GM19372 (cell line): ENCODE results near the gene CAMK1D.

ENCODE experiments used
- ATAC-seq: cut with Tn5 transposase; IDR thresholded peaks from one replicate; pipeline ENCODE4 v1.9.1; 2021; ENCODE audit warnings: mild to moderate bottlenecking, low read depth, moderate library complexity; ENCODE audit not compliant: unreplicated experiment

Gene CAMK1D

DNA sequence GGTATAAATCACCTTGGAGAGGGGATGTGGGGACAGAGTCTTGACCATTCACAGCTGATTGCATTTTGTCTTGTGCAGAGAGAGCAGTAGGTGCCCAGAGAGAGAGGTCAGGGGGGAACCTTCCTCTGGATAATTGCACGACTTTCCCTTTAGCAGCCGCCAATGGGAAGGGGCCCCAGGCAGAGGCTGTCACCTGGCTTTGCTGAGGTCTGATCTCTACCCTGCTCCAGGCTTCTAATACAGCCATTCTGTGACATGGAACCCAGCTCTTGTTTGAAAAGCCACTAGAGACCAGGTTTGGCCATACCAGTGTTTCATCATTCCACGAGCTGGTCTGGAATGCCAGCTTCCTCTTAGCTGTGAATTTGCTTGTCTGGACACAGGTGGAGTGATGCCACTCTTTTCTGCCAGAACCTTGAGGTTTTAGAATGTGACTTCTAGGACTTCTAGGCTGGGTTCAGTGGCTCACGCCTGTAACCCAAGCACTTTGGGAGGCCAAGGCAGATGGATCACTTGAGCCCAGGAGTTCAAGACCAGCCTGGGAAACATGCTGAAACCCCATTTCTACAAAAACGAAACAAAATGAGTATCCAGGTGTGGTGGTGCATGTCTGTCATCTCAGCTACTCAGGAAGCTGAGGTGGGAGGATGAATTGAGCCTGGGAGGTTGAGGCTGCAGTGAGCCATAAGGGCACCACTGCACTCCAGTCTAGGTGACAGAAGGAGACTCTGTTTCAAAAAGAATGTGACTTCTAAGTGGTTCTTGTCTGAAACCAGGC is 159.9 kb downstream of the CAMK1D start:
- ATAC-seq: no peak

DNA sequence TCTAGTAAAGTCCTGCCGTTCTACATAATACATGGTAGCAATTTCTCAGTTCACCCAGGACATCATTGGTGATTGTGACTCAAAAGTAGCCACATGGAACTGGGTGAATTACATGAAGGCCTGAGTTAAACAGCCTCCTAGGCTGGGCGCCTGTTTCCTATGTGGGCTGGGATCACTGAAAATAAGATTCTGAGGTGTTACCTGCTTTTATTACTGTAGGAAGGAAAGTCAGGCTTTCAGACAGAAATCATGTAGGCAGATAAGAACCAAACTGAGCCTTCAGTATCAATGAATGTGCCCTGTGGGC is 160.4 kb downstream of the CAMK1D start:
- no peak for ATAC-seq

DNA sequence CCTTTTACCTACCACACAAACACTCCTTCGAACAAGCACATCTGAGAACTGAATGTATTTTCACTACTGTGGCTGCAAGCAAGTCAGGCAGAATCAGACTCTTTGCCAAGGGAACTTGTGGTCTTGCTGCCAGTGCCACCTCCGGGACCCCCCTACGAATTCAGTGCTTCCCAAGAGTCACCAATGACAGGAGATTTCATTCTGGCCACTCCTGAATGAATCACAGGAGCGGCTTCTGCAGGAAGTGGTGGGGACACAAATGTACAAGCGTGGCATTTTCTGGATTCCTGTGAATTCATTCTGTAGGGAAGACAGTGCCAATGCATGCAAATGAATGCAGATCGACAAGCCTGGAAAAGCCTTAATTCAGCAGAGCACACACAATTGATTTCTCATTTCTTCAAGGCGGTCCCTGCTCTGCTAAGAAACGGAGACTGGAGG is 161.2 kb downstream of the CAMK1D start:
- no peak for ATAC-seq

DNA sequence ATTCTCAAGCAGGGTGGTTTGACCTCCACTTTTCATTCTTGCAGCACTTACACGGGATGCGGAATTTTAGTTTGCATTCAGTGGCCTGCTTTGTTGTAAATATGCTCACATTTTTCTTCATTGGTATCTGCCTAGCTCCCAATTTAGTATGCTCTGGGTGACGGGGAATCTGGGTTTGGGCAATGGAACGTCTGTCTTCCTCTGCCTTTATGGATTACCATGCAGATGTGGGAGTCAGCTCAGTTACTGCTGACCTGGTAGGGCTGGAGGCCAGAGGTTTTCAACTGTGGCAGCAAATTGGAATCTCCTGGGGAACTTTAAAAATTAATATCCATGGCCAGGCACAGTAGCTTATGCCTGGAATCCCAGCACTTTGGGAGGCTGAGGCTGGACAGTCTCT is 161.6 kb downstream of the CAMK1D start:
- ATAC-seq: no peak

DNA sequence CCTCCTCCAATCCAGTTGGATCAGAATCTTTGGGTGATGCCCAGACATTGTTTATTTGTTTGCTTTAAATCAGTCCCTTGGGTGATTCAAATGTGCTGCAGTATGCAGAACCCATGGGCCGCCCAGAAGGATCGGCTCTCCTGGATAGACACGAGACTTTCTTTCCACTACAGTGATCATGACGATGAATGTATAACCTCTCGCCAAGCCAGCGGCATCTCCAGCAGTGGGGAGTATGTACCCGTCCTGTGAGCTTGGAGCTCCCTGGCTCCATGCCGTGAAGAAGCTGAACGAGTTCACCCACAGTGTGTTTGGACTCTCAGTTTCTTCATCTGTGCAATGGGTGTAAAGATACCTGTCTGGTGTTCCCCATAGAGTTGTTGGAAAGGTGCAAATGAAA is 162.3 kb downstream of the CAMK1D start:
- ATAC-seq: no peak

DNA sequence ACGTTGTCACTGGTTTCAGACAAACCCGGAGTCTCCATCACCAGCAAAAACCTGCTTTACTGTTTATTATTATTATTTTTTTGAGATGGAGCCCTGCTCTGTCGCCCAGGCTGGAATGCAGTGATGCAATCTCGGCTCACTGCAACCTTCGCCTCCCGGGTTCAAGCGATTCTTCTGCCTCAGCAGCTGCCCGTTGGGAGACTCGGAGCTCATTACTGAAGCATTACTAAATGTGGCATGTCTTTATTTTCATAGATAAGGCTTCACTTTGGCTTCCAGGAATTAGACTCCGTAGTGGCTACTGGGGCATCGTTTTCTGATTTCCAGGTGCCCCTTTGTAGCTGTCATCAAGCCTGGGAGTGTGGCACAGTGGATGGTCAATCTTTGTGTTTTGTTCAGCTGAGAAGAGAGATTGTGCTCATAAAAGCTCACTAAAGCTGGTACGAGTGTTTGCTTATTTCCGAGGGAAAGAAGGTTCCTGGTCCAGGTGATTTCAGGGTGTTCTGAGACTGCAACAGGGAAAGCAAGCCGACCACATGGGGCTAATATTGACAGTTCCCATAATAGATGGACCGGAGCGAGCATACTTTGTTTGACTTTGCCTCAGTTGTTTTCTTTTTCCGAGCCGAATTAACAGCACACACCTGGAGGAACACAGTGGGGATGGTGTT is 163.1 kb downstream of the CAMK1D start:
- no peak for ATAC-seq

DNA sequence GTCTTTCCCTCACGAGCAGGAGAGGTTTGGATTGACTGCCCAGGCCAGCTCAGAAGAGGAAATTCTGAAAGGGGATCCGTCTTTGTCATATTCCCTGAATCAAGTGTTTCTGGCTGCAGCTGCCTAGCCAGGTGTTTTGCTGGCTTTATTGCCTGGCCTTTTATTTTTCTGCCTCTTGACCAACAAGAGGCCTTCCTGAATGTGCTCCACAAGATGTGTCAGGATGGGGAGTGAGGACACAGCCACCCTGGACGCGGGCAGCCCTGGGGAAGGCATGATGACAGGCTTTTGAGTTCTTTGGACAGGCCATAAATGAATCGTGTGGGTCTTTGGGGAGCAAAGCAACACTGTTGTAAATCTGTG is 163.6 kb downstream of the CAMK1D start:
- ATAC-seq: no peak

DNA sequence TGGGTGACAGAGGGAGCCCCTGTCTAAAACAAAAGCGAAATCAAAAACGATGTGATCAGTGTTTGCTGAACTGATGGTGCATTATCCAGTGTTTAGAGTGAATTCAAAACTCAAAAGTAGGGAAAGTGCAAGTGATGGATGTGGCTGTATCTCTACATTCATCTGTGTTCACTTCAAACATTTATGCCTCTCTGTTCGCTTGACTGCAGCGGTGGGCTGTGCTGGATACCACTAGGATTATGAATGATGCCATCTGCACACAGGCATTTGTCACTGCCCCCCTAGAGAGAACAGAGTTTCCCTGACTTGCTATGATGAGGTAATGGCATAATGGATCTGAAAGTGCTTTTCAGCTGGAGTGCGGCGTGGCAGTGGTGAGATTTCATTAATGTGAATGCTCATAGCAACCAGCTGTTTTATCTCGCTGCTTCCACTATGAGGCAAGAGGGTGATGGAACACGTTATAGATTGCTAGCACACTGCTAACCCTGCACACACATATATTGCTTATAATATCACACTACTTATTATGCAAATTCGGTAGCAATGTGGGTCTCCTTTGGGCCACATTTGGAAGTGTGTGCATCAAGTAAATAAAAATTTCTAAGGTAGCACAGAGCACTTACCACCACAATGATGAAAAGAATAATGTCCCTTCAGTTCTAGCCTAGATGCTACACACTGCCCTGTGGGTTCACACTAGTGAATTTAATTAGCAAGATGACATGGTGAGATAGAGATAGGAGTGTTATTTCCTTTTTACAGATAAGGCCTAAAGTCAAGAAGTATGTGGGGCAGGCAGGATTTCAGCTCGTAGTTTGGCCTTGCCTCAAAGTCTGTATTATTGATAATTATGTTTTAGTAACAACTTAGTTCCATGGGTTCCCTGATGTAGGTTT is 164.7 kb downstream of the CAMK1D start:
- ATAC-seq: no peak

DNA sequence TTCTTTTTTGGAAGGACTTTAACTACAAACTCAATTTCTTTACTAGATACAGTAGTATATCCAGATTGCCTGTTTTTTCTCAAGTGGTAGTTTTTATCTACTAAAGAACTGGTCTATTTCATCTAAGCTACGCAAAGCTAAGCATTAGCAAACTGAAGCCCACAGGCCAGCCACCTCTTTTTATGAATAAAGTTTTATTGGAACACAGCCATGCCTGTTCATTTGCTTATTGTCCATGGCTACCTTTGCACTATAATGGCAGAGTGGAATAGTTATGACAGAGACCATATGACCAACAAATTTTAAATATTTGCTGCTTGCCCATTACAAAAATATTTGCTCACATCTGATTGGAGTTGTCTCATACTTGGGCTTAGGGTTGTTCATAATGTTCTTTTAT is 168.7 kb downstream of the CAMK1D start:
- ATAC-seq: no peak

DNA sequence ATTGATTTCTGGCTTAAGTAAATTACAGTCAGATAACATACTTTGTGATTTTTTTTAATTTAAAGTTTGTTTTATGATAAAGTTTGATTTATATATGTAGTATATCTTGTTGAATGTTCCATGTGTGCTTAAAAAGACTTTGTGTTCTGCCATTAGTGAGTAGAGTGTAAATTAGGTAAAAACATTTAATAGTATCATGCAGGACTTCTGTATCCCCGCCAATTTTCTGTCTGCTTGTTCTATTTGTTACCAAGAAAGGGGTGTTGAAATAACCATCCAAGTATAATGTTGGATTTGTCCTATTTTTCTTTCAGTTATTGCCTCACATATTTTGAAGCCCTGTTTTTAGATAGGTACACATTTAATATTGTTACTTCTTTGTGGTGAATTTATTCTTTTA is 172.1 kb downstream of the CAMK1D start:
- ATAC-seq: no peak

DNA sequence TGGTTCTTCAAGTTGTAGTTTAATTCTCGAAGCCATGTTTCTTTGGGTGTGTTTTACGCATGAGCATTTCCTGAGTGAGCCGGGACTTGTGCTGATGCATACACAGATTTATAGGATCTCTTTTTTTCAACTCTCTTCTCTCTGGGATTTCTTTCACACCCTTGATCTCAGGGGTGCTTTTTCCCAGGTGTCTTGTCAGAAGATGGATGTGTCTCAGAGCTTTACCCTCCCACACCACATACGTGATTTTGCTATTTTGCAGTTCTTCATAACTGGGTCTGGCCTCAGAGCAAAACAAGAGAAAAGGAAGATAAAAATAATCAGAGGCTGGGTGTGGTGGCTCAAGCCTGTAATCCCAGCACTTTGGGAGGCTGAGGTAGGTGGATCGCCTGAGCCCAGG is 177.0 kb downstream of the CAMK1D start:
- ATAC-seq: no peak

DNA sequence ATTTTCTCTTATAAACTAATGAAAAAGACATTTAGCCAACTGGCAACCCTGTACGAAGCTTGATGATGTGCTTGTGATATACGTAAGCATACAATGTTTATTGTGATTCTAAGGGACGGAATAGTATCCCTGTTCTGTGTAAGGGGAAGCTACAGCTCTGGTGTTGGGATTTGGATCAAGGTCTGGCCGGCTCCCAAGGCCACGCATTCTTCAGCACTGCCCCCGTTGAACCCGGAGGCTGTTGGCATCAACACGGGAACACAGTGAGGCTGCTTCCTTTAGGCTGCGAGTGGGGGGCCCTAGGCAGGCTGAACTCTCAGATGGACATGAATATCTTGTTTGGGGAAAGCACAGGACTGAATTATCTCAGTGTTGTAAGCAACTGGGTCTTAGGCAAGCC is 180.6 kb downstream of the CAMK1D start:
- no peak for ATAC-seq

DNA sequence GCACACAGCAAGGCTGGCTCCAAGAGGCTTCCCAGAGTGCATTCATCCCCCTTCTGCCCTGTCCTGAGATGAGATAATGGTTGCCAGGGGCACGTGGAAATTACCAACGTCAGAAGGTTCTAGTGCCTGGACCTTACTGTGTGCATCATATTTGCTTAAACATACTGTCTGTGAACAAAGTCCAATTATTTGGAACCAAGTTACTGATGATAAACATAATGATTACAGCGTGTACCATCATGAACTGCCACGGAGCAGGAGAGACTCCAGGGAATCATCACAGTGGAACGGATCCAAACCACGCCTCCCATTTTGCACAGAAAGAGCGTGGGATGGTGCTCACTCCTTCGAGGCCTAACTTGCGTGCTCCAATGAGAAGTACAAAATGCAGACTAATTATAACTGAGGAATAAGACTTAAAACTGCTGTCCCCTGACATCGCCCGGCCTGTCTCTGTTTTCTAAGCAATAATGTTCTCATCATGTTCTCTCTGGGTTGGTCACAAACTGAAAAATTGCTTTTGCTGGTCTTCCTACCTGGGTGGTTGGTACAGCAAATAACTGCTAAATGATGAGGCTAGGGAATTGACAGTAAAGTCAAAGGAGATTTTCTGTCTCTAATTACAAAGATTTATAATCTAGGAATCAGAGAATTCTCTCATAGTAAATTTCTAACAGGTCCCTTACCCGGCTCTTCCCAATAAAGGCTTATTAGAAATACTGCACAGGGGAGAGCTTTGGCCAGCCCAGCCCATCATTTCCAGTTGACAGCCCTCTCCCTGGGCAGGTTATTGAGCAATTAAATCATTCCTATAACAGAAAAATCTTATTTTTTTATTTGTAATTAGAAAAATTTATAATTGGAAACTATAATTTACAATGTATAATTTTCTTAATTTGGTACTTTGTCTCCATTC is 182.2 kb downstream of the CAMK1D start:
- no peak for ATAC-seq

DNA sequence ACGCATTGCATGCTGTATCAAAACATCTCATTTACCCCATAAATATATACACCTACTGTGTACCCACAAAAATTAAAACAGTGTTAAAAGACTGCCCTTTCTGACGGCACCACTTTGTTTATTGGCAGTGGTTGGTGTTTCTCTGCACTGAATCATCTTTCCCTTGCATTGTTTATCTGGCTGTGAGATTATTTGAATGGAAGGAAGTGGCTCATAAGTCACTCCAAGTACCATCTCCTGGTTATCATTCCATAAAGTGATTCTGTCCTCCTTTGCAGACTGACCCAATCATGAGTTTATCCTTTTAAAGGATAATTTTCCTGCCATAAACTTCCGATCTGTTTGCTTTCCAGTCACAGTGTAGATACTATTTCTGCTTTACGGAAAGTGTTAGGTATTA is 183.8 kb downstream of the CAMK1D start:
- ATAC-seq: no peak

DNA sequence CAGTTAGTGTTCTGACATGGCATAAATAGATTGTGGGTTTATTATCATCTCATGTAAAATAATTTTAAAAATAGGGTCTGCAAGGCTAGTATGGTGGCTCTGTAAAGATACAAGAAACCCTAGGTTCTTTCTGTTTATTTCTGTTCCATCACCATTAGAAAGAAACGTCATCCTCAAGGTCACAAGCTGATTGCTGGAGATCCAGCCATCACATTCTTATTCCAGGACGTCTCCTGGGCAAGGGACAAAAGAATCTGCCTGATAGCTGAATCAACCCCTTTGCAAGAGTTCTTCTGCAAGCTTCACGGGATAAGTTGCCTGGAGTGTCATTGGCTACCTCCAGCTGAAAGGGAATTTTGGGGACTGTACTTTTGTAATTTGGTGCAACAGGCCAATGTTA is 184.4 kb downstream of the CAMK1D start:
- ATAC-seq: no peak

DNA sequence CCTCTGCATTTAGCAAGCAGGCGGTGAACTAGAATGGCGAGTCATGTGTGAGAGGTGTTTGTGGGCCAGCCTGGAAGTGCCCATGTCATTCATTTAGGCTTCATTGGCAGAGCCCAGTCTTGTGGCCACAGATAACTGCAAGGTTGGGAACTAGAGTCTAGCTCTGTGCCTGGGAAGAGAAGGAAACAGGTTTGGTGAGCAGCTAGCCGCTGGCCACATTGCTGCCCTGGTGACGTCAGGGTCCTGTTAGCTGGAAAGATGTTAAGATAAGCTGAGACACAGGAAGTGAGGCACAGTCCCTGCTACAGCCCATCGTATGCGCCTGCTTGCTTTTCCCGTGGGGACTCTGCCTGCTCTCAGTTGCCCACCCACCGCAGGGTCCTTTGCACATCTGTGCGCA is 185.5 kb downstream of the CAMK1D start:
- ATAC-seq: no peak

DNA sequence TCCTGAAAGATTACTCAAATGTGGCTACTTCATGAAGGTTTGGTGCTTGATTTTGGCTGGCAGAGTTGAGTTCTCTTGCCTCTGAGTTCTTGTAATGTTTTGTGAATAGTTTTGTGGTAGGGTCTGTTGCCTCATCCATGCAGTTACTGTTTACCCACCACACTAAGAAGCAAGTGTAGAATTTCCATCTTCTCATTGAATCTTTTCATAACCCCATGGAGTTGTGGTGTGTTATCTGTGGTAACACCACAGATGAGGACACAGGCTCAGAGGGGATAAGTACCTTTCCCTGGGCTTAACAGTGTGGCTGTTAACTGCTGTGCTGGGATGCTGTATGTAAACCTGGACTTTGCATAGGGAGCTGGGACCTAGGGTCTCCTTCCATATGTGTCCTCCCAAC is 186.3 kb downstream of the CAMK1D start:
- no peak for ATAC-seq

DNA sequence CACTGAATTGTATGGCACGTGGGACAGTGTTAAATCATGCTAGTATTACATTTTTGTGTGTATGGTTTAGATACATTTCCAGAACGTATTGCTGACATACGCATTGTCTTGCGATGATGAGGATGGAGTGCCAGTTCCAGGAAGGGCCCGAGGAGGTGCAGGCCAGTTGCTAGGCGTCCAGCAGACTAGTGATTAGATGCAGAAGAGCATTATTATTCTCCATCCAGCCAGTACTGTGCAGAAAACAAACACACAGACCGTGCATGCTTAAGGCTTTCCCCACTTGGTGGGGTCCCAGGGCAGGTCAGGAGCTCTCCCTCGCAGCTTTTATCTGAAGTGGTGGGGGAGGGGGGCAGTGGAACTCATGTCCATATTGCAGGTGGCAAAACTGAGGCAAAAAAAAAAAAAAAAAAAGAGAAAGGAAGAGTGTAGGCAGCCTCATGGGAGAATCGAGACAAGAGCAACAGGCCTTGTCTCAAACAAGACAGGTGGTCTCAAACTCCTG is 189.2 kb downstream of the CAMK1D start:
- ATAC-seq: no peak

DNA sequence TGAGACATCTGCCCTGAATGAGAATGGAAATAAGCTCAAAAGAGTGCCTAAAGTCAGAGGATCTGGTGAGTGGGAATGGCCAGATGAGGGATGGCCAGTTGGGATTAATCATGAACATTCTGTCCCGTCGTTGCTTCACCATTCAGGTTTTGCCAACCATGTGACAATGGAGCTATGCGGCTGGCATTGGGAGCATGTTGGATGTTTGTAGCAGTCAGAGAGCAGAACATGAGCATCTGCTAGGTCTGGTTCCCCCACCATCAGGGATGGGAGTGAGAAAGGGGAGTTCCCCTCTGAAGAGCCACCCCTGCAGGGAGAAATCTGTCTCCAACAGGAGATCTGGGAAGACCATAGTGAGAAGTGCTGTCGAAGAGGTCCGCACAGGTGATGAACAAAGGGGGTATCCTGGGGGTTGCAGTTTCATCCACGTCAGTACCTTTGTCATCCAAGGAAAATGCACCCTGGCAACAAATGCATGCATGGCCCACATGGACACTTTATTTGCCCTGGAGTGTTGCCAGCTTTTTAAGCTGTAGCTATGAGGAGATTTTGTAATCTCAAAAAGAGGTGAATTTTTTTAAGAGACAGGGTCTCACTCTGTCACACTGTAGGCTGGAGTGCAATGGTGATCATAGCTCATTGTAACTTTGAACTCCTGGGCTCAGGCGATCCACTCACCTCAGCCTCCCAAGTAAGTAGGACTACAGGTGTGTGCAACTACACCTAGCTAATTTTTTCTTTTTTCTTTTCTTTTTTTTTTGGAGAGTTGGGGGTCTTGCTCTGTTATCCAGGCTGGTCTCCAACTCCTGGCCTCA is 190.2 kb downstream of the CAMK1D start:
- ATAC-seq: no peak
